Endothelial cell (in vitro differentiated cells): Measurements from ENCODE around the gene RNF135. TPM values are rescaled to one million over a fixed set of nuclear protein-coding genes. Genes with fewer than 3 reads are reported as not detected.

Experiments used
- DNase-seq: peaks from one replicate; pipeline ENCODE4 v3.0.0; 2021; ENCODE audit warnings: low spot score
- H3K27ac Mint-ChIP-seq: one replicate; pipeline ENCODE4 v1.8.0; 2021; ENCODE audit warnings: mixed read lengths, inconsistent platforms; ENCODE audit not compliant: unreplicated experiment
- H3K27me3 Mint-ChIP-seq: one replicate; pipeline ENCODE4 v1.8.0; 2021; ENCODE audit warnings: mild to moderate bottlenecking, moderate library complexity, mixed read lengths, inconsistent platforms; ENCODE audit not compliant: unreplicated experiment
- H3K36me3 Mint-ChIP-seq: one replicate; pipeline ENCODE4 v1.8.0; 2021; ENCODE audit warnings: mild to moderate bottlenecking, low read depth, mixed read lengths, inconsistent platforms; ENCODE audit not compliant: unreplicated experiment
- H3K4me1 Mint-ChIP-seq: one replicate; pipeline ENCODE4 v1.8.0; 2021; ENCODE audit warnings: mild to moderate bottlenecking, mixed read lengths, inconsistent platforms; ENCODE audit not compliant: unreplicated experiment
- H3K4me3 Mint-ChIP-seq: one replicate; pipeline ENCODE4 v1.8.0; 2021; ENCODE audit warnings: mild to moderate bottlenecking, mixed read lengths, inconsistent platforms; ENCODE audit not compliant: unreplicated experiment
- H3K9me3 Mint-ChIP-seq: one replicate; pipeline ENCODE4 v1.8.0; 2021; ENCODE audit warnings: mixed read lengths, inconsistent platforms; ENCODE audit not compliant: unreplicated experiment
- CTCF ChIP-seq: fragments of 200-600 bp; sonication (generic); IDR thresholded peaks from one replicate; pipeline ENCODE4 v1.5.0; 2021; ENCODE audit warnings: antibody characterized with exemption; ENCODE audit not compliant: unreplicated experiment
- total RNA-seq: library from RNA; stranded (reverse); fragmentation: NEBNext Ultra II Directional; extraction: Animal tissue kit (Norgen Biotek cat#: 25700); gene quantifications from one replicate; pipeline ENCODE4 v1.2.1, GENCODE V29; 2021; ENCODE audit not compliant: unreplicated experiment

Gene RNF135
- total RNA-seq, 1 donor from 2014 or later, result 14.6 TPM

- H3K27me3 Mint-ChIP-seq, result peaks cover 2% of the 10 kb centered on the region
- TF ChIP-seq CTCF, result no peak
- H3K9me3 Mint-ChIP-seq, result no peaks in the 10 kb centered on the region
- no peak for DNase-seq
- H3K36me3 Mint-ChIP-seq, result peaks cover 5% of the 10 kb centered on the region
- peaks cover 15% of the 10 kb centered on the region for H3K4me1 Mint-ChIP-seq
- no peak overlapping the region for H3K4me3 Mint-ChIP-seq
- no peak overlapping the region for H3K27ac Mint-ChIP-seq
Measured at GRCh38 chr17:31048142-31048541, 77.3 kb downstream of the RNF135 start.

GRCh38 chr17:31048780-31049179 is 77.9 kb downstream of the RNF135 start:
- no peak for DNase-seq
- Mint-ChIP-seq H3K27ac (no peak overlapping the region), H3K9me3 (no peaks in the 10 kb centered on the region), H3K4me1 (peaks cover 15% of the 10 kb centered on the region), H3K36me3 (peaks cover 5% of the 10 kb centered on the region), H3K4me3 (no peak overlapping the region), H3K27me3 (peaks cover 2% of the 10 kb centered on the region)
- TF ChIP-seq CTCF, result no peak

Other genes with a start within 250 kb of the RNF135 start
- 23.8 TPM for gene CRLF3, start 146.3 kb upstream of the RNF135 start, total RNA-seq
- 6.3 TPM for gene ATAD5, start 139.1 kb upstream of the RNF135 start, total RNA-seq
- gene TEFM, start 64.8 kb upstream of the RNF135 start, total RNA-seq, result 11.8 TPM
- gene ADAP2, start 49.1 kb upstream of the RNF135 start, total RNA-seq, result 0.95 TPM
- gene NF1, start 123.9 kb downstream of the RNF135 start, total RNA-seq, result 52.7 TPM